NK-92 (cell line): ENCODE data around the gene SLC2A2.

ENCODE experiments used
- DNase-seq: peaks from one replicate; lab custom pipeline; 2025; ENCODE audit not compliant: unreplicated experiment; lab: John Stamatoyannopoulos, UW

The SLC2A2 gene

GRCh38 chr3:171026597-171027293 is at the start of gene SLC2A2:
Gene SLC2A2, minus strand, starts transcription at chr3:171026720. Its CDS starts 50 bp downstream, at chr3:171026670.
- no peak for DNase-seq

- no peak for DNase-seq
Measured at GRCh38 chr3:171072432-171072831, 45.9 kb upstream of the SLC2A2 start.

GRCh38 chr3:171068658-171069057 is 42.1 kb upstream of the SLC2A2 start:
- no peak for DNase-seq

DNA sequence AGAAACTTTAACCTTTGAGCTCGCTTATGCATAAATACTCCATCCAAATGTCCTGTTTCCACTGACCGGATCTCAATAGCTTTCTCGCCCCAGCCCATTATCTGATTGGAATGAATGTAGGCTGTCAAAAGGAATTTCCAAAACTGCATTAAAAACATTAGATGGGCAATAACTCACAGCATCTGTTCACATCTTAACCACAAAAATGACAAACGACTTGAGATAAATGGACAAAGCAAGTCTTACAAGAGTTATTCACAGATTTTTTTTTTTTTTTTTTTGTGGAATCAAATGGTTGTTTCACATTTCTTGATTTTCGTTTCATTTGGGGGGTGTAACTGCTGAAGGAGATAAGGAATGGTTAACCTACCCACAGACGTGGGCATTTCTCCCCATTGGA is 39.7 kb upstream of the SLC2A2 start:
- no peak for DNase-seq

GRCh38 chr3:171065732-171066131 is 39.2 kb upstream of the SLC2A2 start:
- DNase-seq = no peak

- no peak for DNase-seq
Measured at GRCh38 chr3:171064461-171064860, 37.9 kb upstream of the SLC2A2 start.

DNA sequence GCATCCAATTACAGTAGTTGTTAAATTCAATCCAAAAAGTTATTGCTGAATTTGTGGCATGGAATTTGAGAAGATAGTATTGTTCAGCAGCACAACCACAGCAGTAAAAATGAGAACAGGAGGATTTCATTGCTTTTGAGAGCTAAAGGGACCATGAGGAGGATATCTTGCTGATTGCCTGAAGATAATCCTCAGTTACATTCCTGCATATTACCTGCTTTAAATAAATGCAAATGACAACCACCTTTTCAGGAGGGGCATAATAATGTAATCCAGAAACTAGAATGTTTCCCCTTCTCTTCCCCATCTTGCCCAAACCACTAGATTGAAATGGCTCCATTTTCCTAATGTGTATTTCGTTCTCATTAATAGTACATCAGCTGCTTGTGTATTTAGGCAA is 35.2 kb upstream of the SLC2A2 start:
- DNase-seq = no peak

- no peak for DNase-seq
Measured at GRCh38 chr3:171059978-171060377, 33.5 kb upstream of the SLC2A2 start.

- no peak for DNase-seq
Measured at GRCh38 chr3:171058873-171059603, 32.5 kb upstream of the SLC2A2 start.

DNA sequence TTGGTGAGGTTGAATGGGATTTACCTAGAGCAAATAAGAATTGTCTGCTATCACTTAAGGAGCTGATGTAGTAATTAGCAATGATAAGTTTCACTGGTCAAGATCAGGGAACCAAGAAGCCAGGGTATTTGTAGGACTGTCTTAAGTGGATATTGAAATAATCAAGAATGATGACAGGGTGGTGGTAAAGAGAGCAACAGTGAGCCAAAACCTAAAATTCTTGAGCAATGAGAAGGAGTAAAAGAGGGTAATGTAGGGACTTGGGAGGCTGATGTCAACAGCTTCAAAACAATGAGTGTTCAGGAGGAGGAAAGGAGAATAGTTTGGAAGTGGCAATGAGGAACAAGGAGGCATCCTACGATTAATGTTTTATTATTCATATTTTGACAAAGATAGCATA is 31.5 kb upstream of the SLC2A2 start:
- no peak for DNase-seq

DNA sequence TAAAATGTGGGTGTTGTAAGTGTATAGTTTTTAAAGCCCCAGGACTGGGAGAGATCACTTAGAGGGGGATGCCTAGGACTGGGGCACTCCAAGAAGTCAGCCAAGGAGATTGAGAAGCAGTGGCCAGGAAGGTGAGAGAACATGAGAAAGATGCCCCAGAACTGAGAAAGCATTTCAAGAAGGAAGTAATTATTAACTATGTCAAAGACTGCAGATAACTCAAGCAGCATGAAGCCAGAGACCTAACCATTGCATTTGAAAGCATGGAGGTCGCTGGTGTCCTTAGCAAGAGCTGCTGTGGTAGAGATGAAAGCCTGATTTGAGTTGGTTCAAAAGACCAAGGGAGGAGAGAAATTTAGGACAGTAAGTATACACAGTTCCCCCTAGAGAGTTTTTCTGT is 30.6 kb upstream of the SLC2A2 start:
- no peak for DNase-seq

DNA sequence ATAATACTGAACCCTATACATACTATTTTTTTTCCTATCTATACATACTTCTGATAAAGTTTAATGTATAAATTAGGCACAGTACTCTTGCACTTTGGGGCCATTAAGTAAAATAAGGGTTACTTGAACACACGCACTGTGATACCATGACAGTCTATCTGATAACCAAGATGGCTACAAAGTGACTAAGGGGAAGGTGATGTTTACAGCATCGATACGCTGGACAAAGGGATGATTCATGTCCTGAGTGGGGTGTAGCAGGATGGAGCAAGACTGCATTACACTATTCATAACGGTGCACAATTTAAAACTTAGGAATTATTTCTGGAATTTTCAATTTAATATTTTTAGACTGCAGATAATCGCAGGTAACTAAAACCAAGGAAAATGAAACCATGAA is 30.0 kb upstream of the SLC2A2 start:
- DNase-seq = no peak

DNA sequence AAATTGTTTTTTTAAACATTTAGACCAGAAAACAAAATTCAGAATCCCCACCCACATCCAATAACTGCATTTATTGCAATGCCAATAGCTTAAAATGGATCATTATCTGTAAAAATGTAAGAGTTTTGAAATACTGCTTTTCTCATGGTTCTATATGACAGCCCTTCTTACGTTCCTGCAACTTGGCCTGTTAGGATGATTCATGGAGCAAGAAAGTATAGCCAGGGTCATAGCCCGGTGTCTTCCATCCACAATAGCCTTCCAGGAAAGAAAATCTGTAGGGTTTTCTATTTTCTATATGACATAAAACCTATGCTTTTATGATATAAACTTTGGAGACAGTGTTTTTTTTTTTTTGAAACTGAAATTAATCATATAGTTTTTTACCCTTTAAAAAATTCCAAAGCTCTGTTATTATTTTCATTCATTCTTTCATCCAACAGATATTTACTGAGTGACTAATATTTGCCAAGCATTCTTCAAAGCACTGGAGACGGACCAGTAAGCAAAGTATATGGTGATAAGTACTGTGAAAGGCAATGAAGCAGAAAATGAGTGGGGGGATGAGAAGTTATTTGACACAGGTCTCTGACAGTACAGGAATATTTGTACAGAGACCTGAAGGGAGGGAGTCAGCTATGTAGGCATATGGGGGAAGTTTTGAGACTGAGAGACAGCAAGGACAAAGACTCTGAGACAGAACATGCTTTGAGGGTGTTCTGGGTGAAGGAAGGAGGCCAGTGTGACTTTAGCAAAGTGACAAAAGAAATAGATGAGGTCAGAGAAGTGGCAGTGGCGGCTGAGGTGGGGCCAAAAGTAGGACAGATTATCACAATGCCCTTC is 29.0 kb upstream of the SLC2A2 start:
- no peak for DNase-seq

DNA sequence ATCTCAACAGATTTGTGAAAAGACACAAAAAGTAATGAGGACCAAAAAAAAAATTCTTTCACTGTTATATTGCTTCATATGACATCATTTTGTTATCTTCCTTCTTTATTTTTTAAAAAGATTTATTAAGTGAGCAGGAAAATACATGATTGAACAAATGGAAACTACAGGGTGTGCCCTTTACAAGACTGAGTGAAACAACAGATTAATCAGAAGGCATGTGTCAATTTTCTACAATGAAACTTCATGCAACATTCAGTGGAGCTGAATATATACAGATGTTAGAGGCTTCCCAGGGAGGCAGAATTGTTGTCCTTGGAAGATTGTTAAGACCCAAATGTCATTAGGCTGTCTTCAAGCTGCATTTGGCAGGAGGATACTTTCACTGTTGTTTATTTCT is 28.4 kb upstream of the SLC2A2 start:
- no peak for DNase-seq

DNA sequence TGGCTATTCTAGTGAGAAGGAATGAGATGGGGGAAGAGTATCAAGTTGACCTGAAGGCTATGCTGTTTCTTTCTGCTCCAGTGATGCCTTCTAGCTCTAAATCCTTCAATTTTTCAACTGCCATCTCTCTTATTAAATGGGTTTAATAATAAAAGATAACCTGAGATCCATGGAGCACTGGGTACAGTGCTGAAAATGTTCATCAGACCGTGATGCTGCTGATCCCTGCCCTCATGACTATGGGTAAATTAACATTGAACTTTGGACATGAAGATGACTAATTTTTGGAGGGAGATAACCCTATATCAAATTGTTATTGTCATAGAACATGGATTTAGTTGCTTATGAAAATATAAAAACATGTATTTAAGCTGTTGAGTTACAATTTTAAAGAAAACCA is 27.7 kb upstream of the SLC2A2 start:
- no peak for DNase-seq

GRCh38 chr3:171049861-171050444 is 23.4 kb upstream of the SLC2A2 start:
- no peak for DNase-seq

- no peak for DNase-seq
Measured at GRCh38 chr3:171046760-171047159, 20.2 kb upstream of the SLC2A2 start.

- no peak for DNase-seq
Measured at GRCh38 chr3:171044835-171045793, 18.6 kb upstream of the SLC2A2 start.

- no peak for DNase-seq
Measured at GRCh38 chr3:171044384-171044783, 17.9 kb upstream of the SLC2A2 start.

GRCh38 chr3:171039674-171040073 is 13.2 kb upstream of the SLC2A2 start:
- DNase-seq = no peak
